ENCODE data around the gene CSNK2A2.

- no peak for TF ChIP-seq USF2 (IDR thresholded peaks at IDR 0.05; ENCODE audit: borderline replicate concordance, low read depth, low read length)
- no peak for TF ChIP-seq CTCF (IDR thresholded peaks at IDR 0.05 in 2 of 3, conservative IDR thresholded peaks at IDR 0.05 in 1 of 3; ENCODE audit: control insufficient read depth in 2 of 3, extremely low read depth in 1 of 3, insufficient read depth in 1 of 3, low read depth in 3 of 3, low read length in 3 of 3)
- TF ChIP-seq BHLHE40 (IDR thresholded peaks at IDR 0.05; ENCODE audit: borderline replicate concordance in 1 of 2, low read depth in 2 of 2, low read length in 1 of 2), result no peak
- TF ChIP-seq MAX (IDR thresholded peaks at IDR 0.05; ENCODE audit: low read depth, low read length), result no peak
- no peak for TF ChIP-seq PAX5 (IDR thresholded peaks at IDR 0.05; ENCODE audit: borderline replicate concordance, low read depth, low read length)
- TF ChIP-seq EZH2 (IDR thresholded peaks at IDR 0.05; ENCODE audit: borderline replicate concordance, control insufficient read depth, low read depth, low read length), result no peak
These were observed 72.9 kb downstream of the CSNK2A2 start for GRCh38 chr16:58125041-58125440.

Measured in GM12878 (cell line).